Fibroblast of villous mesenchyme (primary cell): ENCODE data around the gene IRX4. TPM values are rescaled to one million over a fixed set of nuclear protein-coding genes. Genes with fewer than 3 reads are reported as not detected.

Experiments used
- DNase-seq: peaks from one replicate; pipeline ENCODE4 v3.0.0-alpha.2; 2010; ENCODE audit warnings: low read depth
- H3K4me3 ChIP-seq: 2 replicates; pipeline ENCODE4 v1.5.1; 2011; ENCODE audit warnings: low read depth, mild to moderate bottlenecking, low read length
- total RNA-seq: library from RNA; depleted of rRNA; stranded (reverse); fragments of >200 nt; gene quantifications from 2 replicates; pipeline ENCODE4 v1.2.3, GENCODE V29; 2012
- TF ChIP-seq, protein P1 (sequence below): IDR thresholded peaks from 2 replicates; pipeline ENCODE4 v1.5.1; 2012; ENCODE audit warnings: low read depth, mild to moderate bottlenecking, low read length; ENCODE audit not compliant: insufficient read depth

Gene IRX4
- total RNA-seq, 1 donor: not detected

DNA sequence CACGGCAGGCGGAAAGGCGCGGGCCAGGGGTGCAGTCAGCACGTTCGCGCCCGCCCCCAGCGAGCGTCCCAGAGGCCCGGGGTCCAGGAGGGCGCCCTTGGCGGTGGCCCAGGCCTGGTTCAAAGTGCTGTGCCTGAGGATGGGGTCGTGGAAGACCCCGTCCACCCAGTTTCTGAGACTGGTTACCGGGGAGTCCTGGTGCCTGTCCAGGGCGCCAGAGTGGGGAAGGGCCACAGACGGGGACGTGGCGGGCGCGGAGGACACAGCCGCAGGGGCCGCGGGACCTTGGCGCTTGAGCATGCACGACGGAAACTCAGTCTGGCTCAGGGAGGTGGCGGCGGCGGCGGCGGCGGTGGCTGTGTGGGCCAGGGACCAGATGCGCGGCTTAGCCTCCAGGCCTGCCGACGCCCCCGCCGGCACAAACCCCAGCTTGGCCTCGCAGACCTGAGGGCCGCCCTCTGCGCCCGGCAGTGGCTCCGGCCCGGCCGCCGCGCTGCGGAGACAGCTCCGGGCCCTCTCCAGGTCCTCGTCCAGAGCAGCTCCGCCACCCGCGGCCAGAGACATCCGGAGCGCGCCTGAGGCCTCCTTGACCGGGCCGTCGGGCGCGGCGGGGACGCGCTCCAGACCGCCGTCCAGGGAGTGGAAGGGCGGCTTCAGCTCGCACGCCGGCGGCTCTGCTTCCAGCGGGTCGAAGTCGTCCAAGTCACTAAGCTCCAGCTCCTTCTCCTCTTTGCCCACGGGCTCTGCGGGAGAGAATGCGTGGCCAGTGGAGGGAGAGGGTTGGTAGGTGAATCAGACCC, 4.5 kb downstream of the IRX4 start:
- no peak for DNase-seq
- TF ChIP-seq, protein P1, sequence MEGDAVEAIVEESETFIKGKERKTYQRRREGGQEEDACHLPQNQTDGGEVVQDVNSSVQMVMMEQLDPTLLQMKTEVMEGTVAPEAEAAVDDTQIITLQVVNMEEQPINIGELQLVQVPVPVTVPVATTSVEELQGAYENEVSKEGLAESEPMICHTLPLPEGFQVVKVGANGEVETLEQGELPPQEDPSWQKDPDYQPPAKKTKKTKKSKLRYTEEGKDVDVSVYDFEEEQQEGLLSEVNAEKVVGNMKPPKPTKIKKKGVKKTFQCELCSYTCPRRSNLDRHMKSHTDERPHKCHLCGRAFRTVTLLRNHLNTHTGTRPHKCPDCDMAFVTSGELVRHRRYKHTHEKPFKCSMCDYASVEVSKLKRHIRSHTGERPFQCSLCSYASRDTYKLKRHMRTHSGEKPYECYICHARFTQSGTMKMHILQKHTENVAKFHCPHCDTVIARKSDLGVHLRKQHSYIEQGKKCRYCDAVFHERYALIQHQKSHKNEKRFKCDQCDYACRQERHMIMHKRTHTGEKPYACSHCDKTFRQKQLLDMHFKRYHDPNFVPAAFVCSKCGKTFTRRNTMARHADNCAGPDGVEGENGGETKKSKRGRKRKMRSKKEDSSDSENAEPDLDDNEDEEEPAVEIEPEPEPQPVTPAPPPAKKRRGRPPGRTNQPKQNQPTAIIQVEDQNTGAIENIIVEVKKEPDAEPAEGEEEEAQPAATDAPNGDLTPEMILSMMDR: no peak
- no peak overlapping the region for H3K4me3 ChIP-seq

DNA sequence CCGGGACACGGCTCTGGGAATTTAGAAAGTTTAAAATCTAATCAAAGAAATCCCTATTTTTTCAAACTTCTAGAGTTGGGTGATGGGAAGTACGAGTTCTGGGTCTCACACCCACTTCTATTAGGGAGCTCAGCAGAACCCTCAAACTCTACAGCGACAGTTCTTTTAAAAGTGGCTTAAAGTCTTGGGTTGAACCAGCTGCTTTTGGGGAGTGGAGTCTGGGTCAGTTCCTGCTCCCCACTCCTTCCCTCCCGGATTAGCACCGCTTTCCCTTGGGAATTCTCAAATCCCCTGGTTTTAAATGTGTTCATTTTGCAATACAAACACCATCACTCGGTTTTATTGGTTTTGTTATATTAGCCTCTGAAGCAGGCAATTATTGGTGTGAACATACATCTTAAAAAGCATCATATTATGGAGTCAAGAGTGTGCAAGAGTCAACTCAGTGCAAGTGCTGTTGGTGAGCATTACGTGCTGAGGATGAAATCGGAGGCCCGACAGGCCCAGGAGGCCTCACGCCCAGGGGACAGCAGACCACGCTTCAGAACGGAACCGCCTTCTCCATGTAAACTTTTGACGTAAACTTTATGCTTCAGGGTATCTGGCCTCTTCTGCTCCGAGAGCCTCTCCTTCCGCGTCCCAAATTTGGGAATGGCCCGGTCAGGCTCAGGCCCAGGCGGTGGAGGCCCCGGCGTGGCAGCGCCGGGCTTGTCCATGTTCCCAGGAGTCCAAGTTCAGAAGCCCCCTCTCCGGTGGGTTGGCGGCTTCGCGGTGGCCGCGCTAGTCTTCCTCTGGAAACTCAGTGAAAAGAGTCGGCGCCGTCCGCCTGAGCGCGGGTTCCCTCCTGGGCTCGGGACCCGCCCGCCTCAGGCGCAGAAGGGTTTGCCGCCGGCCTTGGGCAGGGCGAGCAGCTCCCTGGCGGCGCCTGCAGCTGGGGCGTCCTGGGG, 5.3 kb downstream of the IRX4 start:
- TF ChIP-seq, protein P1: no peak
- no peak for DNase-seq
- H3K4me3 ChIP-seq: no peak overlapping the region

DNA sequence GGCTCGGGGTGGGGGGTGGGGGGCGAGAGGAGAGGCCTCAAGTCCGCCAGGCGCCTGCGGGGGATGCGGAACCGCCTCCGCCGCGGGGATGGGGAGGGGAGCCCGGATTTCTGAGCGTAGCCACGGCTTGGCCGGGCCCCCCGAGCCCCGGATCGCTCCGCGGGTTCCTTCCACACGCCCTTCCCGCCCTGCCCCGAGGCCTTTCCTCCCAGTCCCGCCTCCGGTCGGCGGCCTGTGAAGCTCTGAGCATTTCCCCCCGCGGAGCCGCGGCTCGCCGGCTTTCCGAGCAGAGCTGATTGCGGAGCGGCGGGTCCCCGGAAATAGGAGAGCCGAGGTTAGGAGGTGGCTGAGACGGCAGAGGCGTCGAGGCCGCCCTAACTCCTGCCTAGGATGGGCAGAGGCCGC, 6.1 kb downstream of the IRX4 start:
- TF ChIP-seq, protein P1: no peak
- DNase-seq: no peak
- no peak overlapping the region for H3K4me3 ChIP-seq

DNA sequence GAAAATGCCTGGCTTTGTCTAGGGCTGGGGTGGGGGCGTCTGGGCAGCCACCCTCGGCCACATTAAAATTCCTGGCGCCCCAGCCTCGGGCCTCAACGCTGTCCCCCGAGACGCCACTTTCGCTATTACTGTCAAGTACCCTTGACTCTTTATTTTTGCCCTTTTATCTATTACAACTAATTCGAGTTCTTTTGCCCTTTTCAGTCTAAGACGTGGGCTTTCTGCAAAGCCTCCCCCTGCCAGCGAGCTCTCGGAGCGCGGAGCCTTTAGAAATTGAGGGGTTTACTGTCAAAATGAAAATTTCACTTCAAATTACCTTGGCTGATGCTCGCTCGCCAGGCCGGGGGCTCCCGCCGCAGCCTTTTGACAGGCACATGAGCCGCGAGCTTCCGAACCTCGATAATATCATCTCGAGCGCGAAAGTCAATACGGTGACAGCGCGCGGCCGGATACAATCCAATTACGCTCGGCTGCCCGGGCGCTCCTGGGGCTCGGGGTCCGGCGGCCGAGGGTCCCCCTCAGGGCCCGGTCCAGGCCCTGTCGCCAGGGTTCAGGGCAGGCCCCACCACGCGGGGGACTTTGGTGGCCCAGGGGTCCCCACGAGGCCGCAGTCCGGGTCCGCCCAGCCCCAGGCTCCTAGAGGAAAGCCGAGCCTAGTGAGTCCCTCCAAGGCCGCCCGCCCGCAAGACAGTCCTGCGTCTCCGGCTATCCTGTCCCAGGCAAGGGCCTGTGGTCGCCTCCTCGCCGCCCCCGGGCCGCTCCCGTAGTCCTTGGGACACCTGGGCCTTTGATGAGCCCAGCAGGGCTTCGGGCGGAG, 6.7 kb downstream of the IRX4 start:
- H3K4me3 ChIP-seq: no peak overlapping the region
- DNase-seq: no peak
- TF ChIP-seq, protein P1: no peak

GRCh38 chr5:1875281-1875842, 7.4 kb downstream of the IRX4 start:
- no peak overlapping the region for H3K4me3 ChIP-seq
- no peak for DNase-seq
- TF ChIP-seq, protein P1: no peak

DNA sequence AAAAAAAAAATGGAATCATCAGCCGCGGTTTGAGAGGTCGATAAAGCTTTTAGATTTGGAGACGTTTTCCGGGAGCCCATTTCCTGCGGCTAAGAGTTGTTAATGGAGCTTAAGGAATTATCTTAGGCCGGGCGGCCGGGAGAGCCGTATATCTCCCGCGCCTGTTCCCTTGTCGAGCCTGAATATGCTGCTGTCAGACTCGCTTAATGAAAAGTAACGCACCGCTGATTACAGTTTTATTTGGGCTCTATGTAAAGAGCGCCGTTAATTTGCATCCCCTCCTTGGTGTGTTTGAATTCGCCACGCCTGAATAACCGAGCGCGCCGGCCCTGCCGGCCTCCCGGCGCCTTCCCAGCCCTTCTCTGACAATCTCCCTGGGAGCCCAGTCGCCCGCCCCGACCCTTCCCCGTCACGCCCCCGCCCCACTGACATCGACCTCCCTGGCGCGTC, 7.9 kb downstream of the IRX4 start:
- TF ChIP-seq, protein P1: no peak
- H3K4me3 ChIP-seq: no peak overlapping the region
- DNase-seq: no peak
